SKM-1 treated with dmso at 0.1 percent for 144 hours (cell line): Measurements from ENCODE around the gene PRKCH.
"Not testable (repeated sequence)": the region's sequence is repeated elsewhere in the genome, so short reads cannot be mapped to it uniquely, and the experiment has no call there.

Experiments
- DNase-seq: peaks from one replicate; lab custom pipeline; 2025; ENCODE audit not compliant: unreplicated experiment; lab: John Stamatoyannopoulos, UW

Gene PRKCH

GRCh38 chr14:61524936-61525292, 203.5 kb downstream of the PRKCH start:
- DNase-seq: no peak

DNA sequence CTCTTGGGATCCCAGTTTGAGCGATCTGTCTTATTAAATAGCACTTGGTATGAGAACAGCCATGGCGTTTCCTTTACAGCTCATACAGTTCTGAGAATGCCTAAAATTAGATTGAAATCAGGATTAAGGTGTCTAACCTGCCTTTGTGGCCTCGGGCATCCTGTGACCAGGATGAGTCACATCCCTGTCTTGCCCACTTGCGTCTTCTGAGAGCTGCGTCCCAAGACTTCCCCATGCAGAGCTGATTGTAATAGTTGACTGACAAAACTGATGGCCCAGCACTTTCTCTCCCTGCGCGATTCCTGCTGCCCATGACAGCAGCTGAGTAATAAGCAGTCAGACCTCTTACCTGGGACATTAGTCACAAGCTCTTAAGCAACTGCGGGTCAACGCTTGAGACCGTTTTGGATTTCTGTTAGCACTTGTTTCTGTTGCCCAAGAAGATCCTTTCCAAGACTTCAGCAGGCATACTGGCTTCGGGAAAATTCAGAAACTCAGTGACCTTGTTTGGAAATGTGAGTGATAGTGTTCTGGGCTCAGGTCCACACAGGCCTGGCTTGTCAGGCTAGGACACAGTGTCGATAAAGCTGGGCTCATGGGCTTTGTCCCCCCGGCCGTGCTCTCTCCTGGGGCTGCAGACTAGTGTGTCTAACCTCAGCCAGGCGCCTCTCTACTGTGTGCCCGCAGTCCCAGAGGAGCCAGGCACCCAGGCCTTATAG, 204.1 kb downstream of the PRKCH start:
- DNase-seq: no peak

DNA sequence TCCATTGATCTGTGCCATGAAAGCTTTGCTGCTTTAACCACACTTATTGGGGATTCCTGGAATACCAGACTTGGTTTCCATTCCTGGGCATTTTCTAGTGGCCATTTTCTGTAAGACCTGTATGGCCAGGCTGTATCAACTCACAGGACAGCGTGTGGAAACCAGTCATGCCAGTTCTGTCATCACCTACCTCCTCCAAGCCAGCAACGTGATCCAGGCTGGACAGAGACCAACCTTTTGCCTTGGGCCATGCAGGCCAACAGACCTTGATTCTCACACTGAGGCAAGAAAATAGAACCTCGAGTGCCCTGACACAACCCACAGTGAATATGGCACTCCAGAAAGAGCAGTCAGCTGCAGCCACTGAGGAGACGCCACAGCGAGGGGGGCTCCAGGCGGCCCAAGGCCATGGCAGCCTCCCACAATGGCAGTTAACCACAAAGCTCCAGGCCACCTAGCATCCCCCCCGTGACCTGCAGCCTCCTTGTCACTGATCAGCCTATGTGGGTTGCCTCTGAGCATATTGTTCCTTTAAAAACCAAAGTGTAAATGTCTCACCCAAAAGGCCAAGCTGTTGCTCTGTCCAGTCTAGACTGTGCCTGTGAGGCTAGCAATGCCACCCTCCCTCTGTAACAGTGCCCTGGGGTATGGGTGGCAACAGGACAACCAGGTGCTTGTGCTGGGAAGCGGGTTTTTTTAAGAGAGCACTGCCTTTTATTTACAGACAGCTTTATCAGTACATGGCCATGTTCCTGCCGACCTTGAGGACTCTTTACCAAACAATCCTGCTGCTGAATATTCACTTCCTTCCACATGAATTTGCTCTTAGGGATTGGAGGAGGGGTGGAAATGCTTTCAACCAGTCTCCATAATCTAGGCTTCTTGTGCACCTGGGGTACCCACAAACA, 205.3 kb downstream of the PRKCH start:
- no peak for DNase-seq

- DNase-seq: no peak
Measured at GRCh38 chr14:61527325-61528100, 206.1 kb downstream of the PRKCH start.

GRCh38 chr14:61528591-61529021, 207.2 kb downstream of the PRKCH start:
- no peak for DNase-seq

DNA sequence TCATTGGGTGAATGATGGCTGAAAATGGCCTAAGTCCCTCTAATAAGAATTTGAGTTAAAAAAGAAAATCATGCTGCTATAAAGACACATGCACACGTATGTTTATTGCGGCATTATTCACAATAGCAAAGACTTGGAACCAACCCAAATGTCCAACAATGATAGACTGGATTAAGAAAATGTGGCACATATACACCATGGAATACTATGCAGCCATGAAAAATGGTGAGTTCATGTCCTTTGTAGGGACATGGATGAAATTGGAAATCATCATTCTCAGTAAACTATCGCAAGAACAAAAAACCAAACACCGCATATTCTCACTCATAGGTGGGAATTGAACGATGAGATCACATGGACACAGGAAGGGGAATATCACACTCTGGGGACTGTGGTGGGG, 208.0 kb downstream of the PRKCH start:
- not testable (repeated sequence) for DNase-seq

DNA sequence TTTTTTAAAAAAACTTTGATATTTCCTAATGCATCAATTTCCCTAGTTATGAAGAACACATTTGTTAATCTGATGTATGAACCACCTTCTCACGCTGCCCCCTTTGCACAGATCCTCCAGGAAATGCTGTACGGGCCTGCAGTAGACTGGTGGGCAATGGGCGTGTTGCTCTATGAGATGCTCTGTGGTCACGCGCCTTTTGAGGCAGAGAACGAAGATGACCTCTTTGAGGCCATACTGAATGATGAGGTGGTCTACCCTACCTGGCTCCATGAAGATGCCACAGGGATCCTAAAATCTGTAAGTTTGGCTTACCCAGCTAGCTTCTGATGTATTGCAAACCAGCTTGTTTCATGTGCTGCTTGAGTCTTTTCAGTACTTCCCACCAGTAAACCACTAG, 208.9 kb downstream of the PRKCH start:
- no peak for DNase-seq

DNA sequence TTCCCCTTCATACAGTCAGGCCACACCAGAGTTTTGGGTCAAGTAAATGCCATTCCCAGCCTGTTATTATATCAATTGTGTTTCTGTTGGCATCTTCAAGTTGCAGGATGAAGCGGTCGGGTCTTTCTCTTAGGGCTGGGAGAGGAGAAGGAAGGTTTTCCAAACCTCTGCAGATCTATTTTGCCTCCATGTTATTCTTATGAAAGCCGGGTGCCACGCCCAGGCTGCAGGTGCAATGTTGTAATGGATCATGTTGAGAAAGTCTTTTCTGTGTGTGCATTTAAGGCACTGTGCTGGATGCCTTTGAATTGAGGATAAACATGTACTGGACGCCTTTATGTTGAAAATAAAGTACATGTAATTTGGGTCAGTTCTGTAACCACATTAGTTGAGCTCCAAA, 209.5 kb downstream of the PRKCH start:
- no peak for DNase-seq

DNA sequence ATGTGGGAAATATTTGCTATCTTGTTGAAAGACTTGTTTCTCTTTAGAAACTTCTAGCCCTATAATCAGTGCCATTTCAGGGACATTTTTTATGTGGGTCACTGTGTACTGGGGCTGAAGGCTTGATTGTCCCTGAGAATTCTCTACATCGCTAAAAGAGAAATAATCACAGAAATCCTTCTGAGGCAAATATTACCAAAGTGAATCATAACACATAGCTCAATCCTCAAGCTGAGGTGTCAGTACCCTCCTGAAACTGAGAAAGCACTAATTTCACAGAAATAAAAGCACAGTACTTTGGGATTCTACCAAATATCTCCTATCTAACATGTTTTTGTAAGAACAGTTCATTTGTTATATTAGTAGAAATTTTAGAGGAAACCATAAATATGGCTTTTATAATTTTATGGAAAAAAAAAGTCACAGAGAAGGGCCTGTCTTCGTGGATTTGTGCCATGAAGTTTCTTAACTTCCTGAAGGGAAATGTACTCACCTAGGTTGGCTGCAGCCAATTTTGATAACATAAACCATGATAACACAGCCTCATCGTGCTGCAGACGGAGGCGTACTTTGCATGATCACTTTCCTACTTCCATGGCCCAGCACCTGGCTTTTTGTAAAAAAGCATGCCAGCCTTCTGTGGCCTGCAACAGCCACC, 210.2 kb downstream of the PRKCH start:
- no peak for DNase-seq

- no peak for DNase-seq
Measured at GRCh38 chr14:61532123-61532505, 210.7 kb downstream of the PRKCH start.

- DNase-seq: no peak
Measured at GRCh38 chr14:61532763-61533162, 211.4 kb downstream of the PRKCH start.

- no peak for DNase-seq
Measured at GRCh38 chr14:61533513-61534255, 212.3 kb downstream of the PRKCH start.

- no peak for DNase-seq
Measured at GRCh38 chr14:61535032-61535431, 213.7 kb downstream of the PRKCH start.

- no peak for DNase-seq
Measured at GRCh38 chr14:61535458-61535857, 214.1 kb downstream of the PRKCH start.

GRCh38 chr14:61536661-61537562, 215.5 kb downstream of the PRKCH start:
- DNase-seq: no peak

- DNase-seq: no peak
Measured at GRCh38 chr14:61537563-61538463, 216.4 kb downstream of the PRKCH start.

DNA sequence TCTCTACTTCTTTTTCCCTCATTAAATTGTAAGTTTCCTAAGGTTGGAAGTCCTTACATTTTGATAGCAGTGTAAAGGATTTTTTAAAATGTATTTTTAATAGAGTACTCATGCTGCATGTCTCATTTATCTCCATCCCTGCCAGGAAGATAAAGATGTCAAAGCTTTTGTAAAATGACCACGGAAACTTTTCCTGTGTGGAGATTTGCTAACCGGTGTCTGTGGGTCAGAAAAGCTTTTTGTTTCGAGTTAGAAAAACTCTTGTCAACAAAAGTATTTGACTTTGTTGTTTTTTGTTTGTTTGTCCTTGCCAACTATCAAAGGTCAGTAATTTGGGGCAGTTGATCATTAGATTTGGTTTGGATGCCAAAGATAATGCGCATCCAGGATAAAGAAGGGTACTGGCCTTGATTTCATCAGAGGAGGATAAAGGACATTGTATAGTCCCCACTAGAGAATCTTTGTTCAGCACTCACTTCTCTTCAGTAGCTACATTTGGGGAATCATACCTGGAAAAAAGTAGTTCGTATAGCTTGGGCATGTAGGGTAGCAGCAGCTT, 217.2 kb downstream of the PRKCH start:
- DNase-seq: no peak

GRCh38 chr14:61539631-61540030, 218.3 kb downstream of the PRKCH start:
- no peak for DNase-seq
